GM13977 (cell line): ENCODE results near the gene MKI67.

ENCODE experiments used
- DNase-seq: peaks from one replicate; pipeline ENCODE4 v3.0.0; 2012; ENCODE audit warnings: low spot score
- in situ Hi-C: fragments of 300-500 bp; cut with MboI; formaldehyde crosslinking; loops from one replicate; pipeline ENCODE4 v1.12.0; 2022; ENCODE audit warnings: low sequenced_read_pairs, low pct_unique_long_range_greater_than_20kb, mixed read lengths, inconsistent platforms; ENCODE audit not compliant: unreplicated experiment
- TF ChIP-seq, protein P1 (sequence below): IDR thresholded peaks from 2 replicates; pipeline ENCODE4 v1.5.1; 2012; ENCODE audit warnings: mild to moderate bottlenecking, control low read depth; ENCODE audit not compliant: insufficient read depth; ENCODE audit errors: extremely low read depth, missing control alignments

MKI67 gene

GRCh38 chr10:128081222-128081621 is 45.0 kb downstream of the MKI67 start:
- TF ChIP-seq, protein P1, sequence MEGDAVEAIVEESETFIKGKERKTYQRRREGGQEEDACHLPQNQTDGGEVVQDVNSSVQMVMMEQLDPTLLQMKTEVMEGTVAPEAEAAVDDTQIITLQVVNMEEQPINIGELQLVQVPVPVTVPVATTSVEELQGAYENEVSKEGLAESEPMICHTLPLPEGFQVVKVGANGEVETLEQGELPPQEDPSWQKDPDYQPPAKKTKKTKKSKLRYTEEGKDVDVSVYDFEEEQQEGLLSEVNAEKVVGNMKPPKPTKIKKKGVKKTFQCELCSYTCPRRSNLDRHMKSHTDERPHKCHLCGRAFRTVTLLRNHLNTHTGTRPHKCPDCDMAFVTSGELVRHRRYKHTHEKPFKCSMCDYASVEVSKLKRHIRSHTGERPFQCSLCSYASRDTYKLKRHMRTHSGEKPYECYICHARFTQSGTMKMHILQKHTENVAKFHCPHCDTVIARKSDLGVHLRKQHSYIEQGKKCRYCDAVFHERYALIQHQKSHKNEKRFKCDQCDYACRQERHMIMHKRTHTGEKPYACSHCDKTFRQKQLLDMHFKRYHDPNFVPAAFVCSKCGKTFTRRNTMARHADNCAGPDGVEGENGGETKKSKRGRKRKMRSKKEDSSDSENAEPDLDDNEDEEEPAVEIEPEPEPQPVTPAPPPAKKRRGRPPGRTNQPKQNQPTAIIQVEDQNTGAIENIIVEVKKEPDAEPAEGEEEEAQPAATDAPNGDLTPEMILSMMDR: no peak
- in situ Hi-C loops: no loop called here
- no peak for DNase-seq

DNA sequence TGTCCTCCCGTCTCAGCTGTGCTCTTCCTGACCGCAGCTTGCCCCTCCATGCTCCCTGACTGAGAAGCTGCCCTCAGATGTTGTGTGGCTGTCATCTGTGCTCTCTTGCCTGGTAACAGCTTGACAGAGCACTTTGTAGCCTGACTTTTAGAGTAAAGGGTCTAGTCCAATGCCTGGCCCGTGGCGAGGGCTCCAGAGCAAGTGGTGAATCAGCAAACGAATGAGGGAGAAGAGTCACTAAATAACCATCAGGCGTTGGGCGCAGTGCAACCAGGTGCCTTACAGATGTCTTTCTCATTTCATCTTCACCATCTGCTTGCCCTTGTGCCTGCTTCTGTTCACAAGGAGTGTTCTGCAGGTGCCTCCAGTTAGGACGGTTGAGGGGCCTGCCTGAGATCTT is 45.6 kb downstream of the MKI67 start:
- in situ Hi-C loops: no loop called here
- no peak for DNase-seq
- TF ChIP-seq, protein P1: no peak

- in situ Hi-C loops: no loop called here
- TF ChIP-seq, protein P1: no peak
- no peak for DNase-seq
Observed at GRCh38 chr10:128080231-128080630, 46.0 kb downstream of the MKI67 start.

- in situ Hi-C loops: no loop called here
- peak; percentile 71 for DNase-seq
- TF ChIP-seq, protein P1: peak; percentile 88
Observed at GRCh38 chr10:128078136-128078969, 47.9 kb downstream of the MKI67 start.

GRCh38 chr10:128077155-128077875 is 48.9 kb downstream of the MKI67 start:
- in situ Hi-C loops: no loop called here
- DNase-seq: no peak
- TF ChIP-seq, protein P1: no peak

DNA sequence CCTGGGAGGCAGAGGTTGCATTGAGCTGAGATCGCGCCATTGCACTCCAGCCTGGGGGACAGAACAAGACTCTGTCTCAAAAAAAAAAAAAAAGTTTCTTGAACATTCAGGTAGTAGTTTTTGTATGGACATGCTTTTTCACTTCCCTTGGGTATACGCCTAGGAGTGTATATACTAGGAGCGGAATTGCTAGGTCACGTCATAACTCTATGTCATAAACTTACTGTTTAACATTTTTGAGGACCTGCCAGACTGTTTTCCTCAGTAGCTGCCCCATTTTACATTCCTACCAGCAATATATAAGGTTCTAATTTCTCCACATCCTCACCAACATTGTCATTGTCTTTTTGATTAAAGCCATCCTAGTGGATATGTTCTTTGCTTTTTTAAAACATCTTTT is 51.6 kb downstream of the MKI67 start:
- in situ Hi-C loops: no loop called here
- DNase-seq: no peak
- TF ChIP-seq, protein P1: no peak
